Endothelial cell of umbilical vein (primary cell): ENCODE data around the gene KCNJ4. TPM values are rescaled to one million over a fixed set of nuclear protein-coding genes. Genes with fewer than 3 reads are reported as not detected.

Source experiments
- BruUV-seq: library from RNA; stranded (reverse); fragments of 400-500 nt; replicated peaks from 2 replicates; lab custom pipeline; 2021; lab: Mats Ljungman, UMichigan
- CTCF ChIA-PET: fragments of 300-600, 350-600 bp; sonication (Branson Sonifier 250); formaldehyde crosslinking; loops from one replicate; lab custom pipeline; 2021; ENCODE audit warnings: antibody characterized with exemption, inconsistent platforms; lab: Charles Lee
- POLR2A ChIA-PET: fragments of 300-600, 350-600 bp; sonication (Branson Sonifier 250); formaldehyde crosslinking; loops from one replicate; lab custom pipeline; 2021; ENCODE audit warnings: antibody characterized with exemption, inconsistent platforms; lab: Charles Lee
- DNase-seq: peaks from one replicate; pipeline ENCODE4 v3.0.0-alpha.2; 2011; ENCODE audit warnings: low read depth, low spot score
- FAIRE-seq: peaks from 2 replicates; lab custom pipeline; 2011; peaks lifted over from hg19 to GRCh38; lab: Jason Lieb, UNC
- H2AFZ ChIP-seq: 2 replicates; pipeline ENCODE4 v1.6.0; 2012; ENCODE audit warnings: low read depth, low read length, control low read depth, inconsistent platforms
- H3K27ac ChIP-seq: 2 replicates; pipeline ENCODE4 v1.5.1; 2011; ENCODE audit warnings: low read depth, mild to moderate bottlenecking, control low read depth, low read length, moderate library complexity; ENCODE audit not compliant: insufficient read depth
- H3K27me3 ChIP-seq, 2 experiments: 2 replicates each; pipeline versions ENCODE4 v1.6.0 to v1.6.1; 2011; ENCODE audit warnings: low read length in 2 of 2, mixed read lengths in 1 of 2; ENCODE audit not compliant: control insufficient read depth in 2 of 2, insufficient read depth in 2 of 2
- H3K36me3 ChIP-seq, 2 experiments: 2 replicates in 1 of 2; 3 replicates in 1 of 2; pipeline ENCODE4 v1.5.1; 2011; ENCODE audit warnings: low read length in 2 of 2, mild to moderate bottlenecking in 1 of 2, moderate library complexity in 1 of 2; ENCODE audit not compliant: control insufficient read depth in 2 of 2, insufficient read depth in 2 of 2; ENCODE audit errors: extremely low read depth in 1 of 2
- H3K4me1 ChIP-seq: 3 replicates; pipeline ENCODE4 v1.5.1; 2011; ENCODE audit warnings: mild to moderate bottlenecking, low read length; ENCODE audit not compliant: control insufficient read depth, insufficient read depth; ENCODE audit errors: extremely low read depth
- H3K4me2 ChIP-seq: 2 replicates; pipeline ENCODE4 v1.6.1; 2011; ENCODE audit warnings: low read length, control low read depth, mixed read lengths; ENCODE audit not compliant: insufficient read depth
- H3K4me3 ChIP-seq, 3 experiments: fragments of 200-600 bp in 1 of 3; sonication (generic), shearing (Covaris generic) in 1 of 3; replicated peaks in 1 of 3; 2 replicates each; pipeline ENCODE4 v1.5.1; 2011 to 2016; ENCODE audit warnings: control low read depth in 3 of 3, low read length in 3 of 3, mild to moderate bottlenecking in 2 of 3, inconsistent platforms in 1 of 3, low read depth in 1 of 3, moderate library complexity in 1 of 3; ENCODE audit not compliant: insufficient read depth in 1 of 3
- H3K79me2 ChIP-seq: 2 replicates; pipeline ENCODE4 v1.6.0; 2012; ENCODE audit warnings: low read length, inconsistent platforms; ENCODE audit not compliant: control insufficient read depth, insufficient read depth
- H3K9ac ChIP-seq: replicated peaks from 2 replicates; pipeline ENCODE3; 2011; ENCODE audit warnings: low read length, control low read depth; ENCODE audit not compliant: insufficient read depth; ENCODE audit errors: extremely low read depth
- H3K9me1 ChIP-seq: replicated peaks from 3 replicates; pipeline ENCODE4 v1.6.0; 2011; ENCODE audit warnings: mild to moderate bottlenecking, low read length; ENCODE audit not compliant: control insufficient read depth, insufficient read depth; ENCODE audit errors: extremely low read depth
- H3K9me3 ChIP-seq: replicated peaks from 2 replicates; pipeline ENCODE4 v1.5.1; 2012; ENCODE audit warnings: low read length, inconsistent platforms; ENCODE audit not compliant: control insufficient read depth, insufficient read depth
- H4K20me1 ChIP-seq: replicated peaks from 2 replicates; pipeline ENCODE3; 2011; ENCODE audit warnings: mild to moderate bottlenecking, low read length; ENCODE audit not compliant: control insufficient read depth, insufficient read depth; ENCODE audit errors: extremely low read depth
- EZH2 ChIP-seq: IDR thresholded peaks from 2 replicates; pipeline ENCODE4 v1.6.1; 2012; ENCODE audit warnings: borderline replicate concordance, low read depth, mild to moderate bottlenecking, moderate library complexity, low read length, inconsistent platforms; ENCODE audit not compliant: severe bottlenecking
- FOS ChIP-seq: IDR thresholded peaks from 2 replicates; pipeline ENCODE4 v1.6.1; 2011; ENCODE audit warnings: mild to moderate bottlenecking, low read length, moderate library complexity, borderline replicate concordance; ENCODE audit not compliant: insufficient read depth
- GATA2 ChIP-seq: IDR thresholded peaks from 2 replicates; pipeline ENCODE4 v1.7.0; 2011; ENCODE audit warnings: low read depth, mild to moderate bottlenecking, moderate library complexity, mixed read lengths, low read length; ENCODE audit not compliant: insufficient read length, insufficient read depth
- JUN ChIP-seq: IDR thresholded peaks from 2 replicates; pipeline ENCODE4 v1.6.1; 2011; ENCODE audit warnings: borderline replicate concordance, low read depth; ENCODE audit not compliant: insufficient read length, insufficient read depth
- MYC ChIP-seq: IDR thresholded peaks from one replicate; pipeline ENCODE4 v1.6.1; 2011; ENCODE audit warnings: mild to moderate bottlenecking, low read depth, low read length
- POLR2A ChIP-seq: IDR thresholded peaks from 2 replicates; pipeline ENCODE4 v1.6.1; 2012; ENCODE audit warnings: low read depth, mild to moderate bottlenecking, control low read depth, low read length
- POLR2AphosphoS5 ChIP-seq: IDR thresholded peaks from 2 replicates; pipeline ENCODE4 v1.6.1; 2012; ENCODE audit warnings: low read depth, mild to moderate bottlenecking, control low read depth, low read length, moderate library complexity; ENCODE audit not compliant: insufficient read depth
- dilution Hi-C: fragments of 300-500 bp; cut with MboI; formaldehyde crosslinking; loops from one replicate; pipeline ENCODE4 v1.15.0; 2019; ENCODE audit warnings: low sequenced_read_pairs; ENCODE audit not compliant: extremely low pct_ligation_motif_present
- intact Hi-C: fragments of 100-400 bp; cut with micrococcal nuclease; formaldehyde crosslinking; loops from one replicate; pipeline ENCODE4 v1.10.0; 2022
- polyA plus RNA-seq, 4 experiments: library from polyadenylated mRNA; depleted of rRNA in 3 of 4; stranded (reverse) in 3 of 4; unstranded in 1 of 4; fragments of >200 nt; gene quantifications; 2 replicates each; pipeline versions ENCODE4 v1.2.1 to v1.2.3, GENCODE V29; 2011 to 2012; ENCODE audit warnings: missing spikeins in 1 of 4
- total RNA-seq: library from RNA; stranded (reverse); gene quantifications from 2 replicates; pipeline ENCODE4 v1.2.3, GENCODE V29; 2021
- TF ChIP-seq, protein P1 (sequence below), 2 donors: IDR thresholded peaks; 1 replicate in 1 of 2; 2 replicates in 1 of 2; pipeline ENCODE4 v1.5.1; 2011; ENCODE audit warnings: low read length in 2 of 2, mild to moderate bottlenecking in 2 of 2, moderate library complexity in 2 of 2, control low read depth in 1 of 2, inconsistent platforms in 1 of 2, low read depth in 1 of 2; ENCODE audit not compliant: insufficient read depth in 1 of 2; ENCODE audit errors: extremely low read depth in 1 of 2
- TF ChIP-seq, protein P2 (sequence below): IDR thresholded peaks from 2 replicates; pipeline ENCODE4 v1.6.1; 2011; ENCODE audit not compliant: insufficient read depth, insufficient read length

KCNJ4 gene
- total and polyA plus RNA-seq, 2 donors (not counting 3 experiments of a cell fraction or from before 2014, with no cell fraction given): not detected

DNA sequence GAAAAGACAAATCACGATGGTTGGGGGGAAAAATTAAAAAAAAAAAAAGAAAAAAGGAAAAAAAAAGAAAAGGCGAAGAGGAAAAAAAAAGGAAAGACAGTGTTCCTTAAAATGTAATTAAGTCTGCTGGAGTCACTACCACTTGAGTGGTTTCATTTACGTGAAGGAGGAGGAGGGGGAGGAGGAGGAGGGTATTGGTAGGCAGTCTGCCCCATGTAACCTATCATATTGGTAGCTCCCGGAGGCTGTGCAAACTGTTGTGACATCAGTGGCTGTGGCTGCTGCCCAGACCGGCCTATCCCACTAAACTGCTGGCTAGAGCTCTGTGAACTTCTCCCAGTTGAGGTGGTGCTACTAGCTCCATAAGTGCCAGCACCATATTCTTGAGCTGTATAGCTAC lies 30.8 kb upstream of the KCNJ4 start:
- H3K9me1 ChIP-seq: no peaks in the 10 kb centered on the region
- H4K20me1 ChIP-seq: peaks cover 3% of the 10 kb centered on the region
- no peak for DNase-seq
- no peak overlapping the region for H3K4me2 ChIP-seq
- no peak for FAIRE-seq
- H3K36me3 ChIP-seq: peaks cover 66 to 82% of the 10 kb centered on the region in 2 experiments
- H3K9me3 ChIP-seq: no peaks in the 10 kb centered on the region
- CTCF ChIA-PET: interaction anchor here (1.6 kb wide), 1 partner anchor 10 kb away, joined by 9 read pairs; no protein-coding TSS in a partner anchor
- POLR2A ChIA-PET: interaction anchor here (1.2 kb wide), 1 partner anchor 9 kb away, joined by 3 read pairs; no protein-coding TSS in a partner anchor
- intact Hi-C loops: no loop called here
- H2AFZ ChIP-seq: no peak overlapping the region
- TF ChIP-seq JUN (no peak), GATA2 (no peak), MYC (no peak)
- dilution Hi-C loops: no loop called here
- TSS peak; percentile 13 for BruUV-seq
- no peak overlapping the region for H3K4me3 ChIP-seq
- H3K9ac ChIP-seq: no peak overlapping the region
- no peaks in the 10 kb centered on the region for H3K27me3 ChIP-seq
- no peak overlapping the region for H3K27ac ChIP-seq
- H3K4me1 ChIP-seq: no peaks in the 10 kb centered on the region
- peaks cover 18% of the 10 kb centered on the region for H3K79me2 ChIP-seq

DNA sequence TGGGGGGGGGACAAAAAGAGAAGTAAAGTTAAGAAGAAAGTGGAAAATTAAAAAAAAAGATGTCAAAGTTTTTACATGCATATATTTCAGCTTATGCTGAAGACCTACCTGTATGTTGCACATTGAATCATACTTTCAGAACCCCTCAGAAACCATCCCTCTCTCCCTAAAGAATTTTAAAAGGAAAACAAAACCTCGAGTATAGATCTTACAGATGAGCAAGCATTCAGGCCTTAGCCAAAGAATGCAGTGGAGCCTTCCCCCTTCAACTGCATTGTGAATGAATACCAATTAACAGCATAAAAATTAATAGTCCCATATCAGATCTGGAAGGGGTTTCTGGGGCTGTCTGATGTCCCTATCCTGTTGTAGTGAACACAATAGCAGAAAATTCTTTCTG lies 29.2 kb upstream of the KCNJ4 start:
- Histone ChIP-seq H3K9me1 (no peaks in the 10 kb centered on the region), H3K79me2 (peaks cover 14% of the 10 kb centered on the region), H3K4me3 (no peak overlapping the region), H4K20me1 (peaks cover 3% of the 10 kb centered on the region), H2AFZ (no peak overlapping the region), H3K27me3 (no peaks in the 10 kb centered on the region), H3K27ac (no peak overlapping the region), H3K9ac (no peak overlapping the region), H3K9me3 (no peaks in the 10 kb centered on the region), H3K36me3 (peaks cover 56 to 70% of the 10 kb centered on the region in 2 experiments), H3K4me2 (no peak overlapping the region), H3K4me1 (no peaks in the 10 kb centered on the region)
- ChIA-PET CTCF (interaction anchor here (1.2 kb wide), 1 partner anchor 16 kb away, joined by 3 read pairs; the partner anchor contains the start of gene KDELR3), POLR2A (no interaction called here)
- TF ChIP-seq, protein P1, sequence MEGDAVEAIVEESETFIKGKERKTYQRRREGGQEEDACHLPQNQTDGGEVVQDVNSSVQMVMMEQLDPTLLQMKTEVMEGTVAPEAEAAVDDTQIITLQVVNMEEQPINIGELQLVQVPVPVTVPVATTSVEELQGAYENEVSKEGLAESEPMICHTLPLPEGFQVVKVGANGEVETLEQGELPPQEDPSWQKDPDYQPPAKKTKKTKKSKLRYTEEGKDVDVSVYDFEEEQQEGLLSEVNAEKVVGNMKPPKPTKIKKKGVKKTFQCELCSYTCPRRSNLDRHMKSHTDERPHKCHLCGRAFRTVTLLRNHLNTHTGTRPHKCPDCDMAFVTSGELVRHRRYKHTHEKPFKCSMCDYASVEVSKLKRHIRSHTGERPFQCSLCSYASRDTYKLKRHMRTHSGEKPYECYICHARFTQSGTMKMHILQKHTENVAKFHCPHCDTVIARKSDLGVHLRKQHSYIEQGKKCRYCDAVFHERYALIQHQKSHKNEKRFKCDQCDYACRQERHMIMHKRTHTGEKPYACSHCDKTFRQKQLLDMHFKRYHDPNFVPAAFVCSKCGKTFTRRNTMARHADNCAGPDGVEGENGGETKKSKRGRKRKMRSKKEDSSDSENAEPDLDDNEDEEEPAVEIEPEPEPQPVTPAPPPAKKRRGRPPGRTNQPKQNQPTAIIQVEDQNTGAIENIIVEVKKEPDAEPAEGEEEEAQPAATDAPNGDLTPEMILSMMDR (IDR thresholded peaks at IDR 0.05; ENCODE audit: extremely low read depth in 1 of 2, insufficient read depth in 1 of 2, low read depth in 1 of 2, low read length in 2 of 2): no peak
- TF ChIP-seq EZH2 (no peak), GATA2 (no peak), JUN (no peak), MYC (no peak), POLR2A (no peak), FOS (no peak), POLR2AphosphoS5 (no peak)
- TF ChIP-seq, protein P2, sequence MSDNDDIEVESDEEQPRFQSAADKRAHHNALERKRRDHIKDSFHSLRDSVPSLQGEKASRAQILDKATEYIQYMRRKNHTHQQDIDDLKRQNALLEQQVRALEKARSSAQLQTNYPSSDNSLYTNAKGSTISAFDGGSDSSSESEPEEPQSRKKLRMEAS: no peak
- dilution Hi-C loops (no loop called here), intact Hi-C loops (no loop called here)
- DNase-seq (no peak), FAIRE-seq (no peak)
- no TSS peak for BruUV-seq
